AG09319 (cell line): Measurements from ENCODE around the gene MED26.

Experiments
- DNase-seq: peaks from one replicate; pipeline ENCODE4 v3.0.0-alpha.2; 2010; ENCODE audit warnings: low read depth; ENCODE audit errors: extremely low read depth
- CTCF ChIP-seq: IDR thresholded peaks from 2 replicates; pipeline ENCODE4 v1.5.1; 2011; ENCODE audit warnings: low read depth, mild to moderate bottlenecking, inconsistent platforms, low read length, moderate library complexity

Gene MED26

GRCh38 chr19:16620584-16620983 is 7.4 kb downstream of the MED26 start:
- no peak for DNase-seq
- no peak for TF ChIP-seq CTCF

GRCh38 chr19:16620018-16620417 is 8.0 kb downstream of the MED26 start:
- TF ChIP-seq CTCF: no peak
- no peak for DNase-seq

GRCh38 chr19:16619457-16619856 is 8.5 kb downstream of the MED26 start:
- no peak for DNase-seq

GRCh38 chr19:16618248-16618647 is 9.8 kb downstream of the MED26 start:
- no peak for DNase-seq
- no peak for TF ChIP-seq CTCF

More at GRCh38 chr19:16619457-16619856, 8.5 kb downstream of the MED26 start:
- no peak for TF ChIP-seq CTCF

- TF ChIP-seq CTCF: no peak
- DNase-seq: no peak
These were observed 12.2 kb downstream of the MED26 start for GRCh38 chr19:16615808-16616207.

- TF ChIP-seq CTCF: no peak
- DNase-seq: no peak
These were observed 13.1 kb downstream of the MED26 start for GRCh38 chr19:16614941-16615340.

- DNase-seq: no peak
These were observed 14.2 kb downstream of the MED26 start for GRCh38 chr19:16613841-16614240.

More at GRCh38 chr19:16613841-16614240, 14.2 kb downstream of the MED26 start:
- no peak for TF ChIP-seq CTCF
